EH (cell line): ENCODE data around the gene IGFBPL1.

ENCODE experiments used
- DNase-seq: peaks from one replicate; pipeline ENCODE4 v3.0.0-alpha.2; 2015; ENCODE audit warnings: low read depth

IGFBPL1 gene

GRCh38 chr9:38395653-38396370 lies 28.4 kb downstream of the IGFBPL1 start:
- DNase-seq: no peak

- DNase-seq: no peak
Observed at GRCh38 chr9:38394416-38394815, 29.8 kb downstream of the IGFBPL1 start.

GRCh38 chr9:38393128-38393796 lies 31.0 kb downstream of the IGFBPL1 start:
- DNase-seq: peak; percentile 18

GRCh38 chr9:38392235-38393127 lies 31.8 kb downstream of the IGFBPL1 start, which contains the start of gene ALDH1B1:
ALDH1B1 (plus strand) TSS chr9:38392702; CDS start chr9:38395749, 3,047 bp downstream.
- peak; percentile 88 for DNase-seq

- DNase-seq: no peak
Observed at GRCh38 chr9:38391278-38392118, 32.8 kb downstream of the IGFBPL1 start.

- no peak for DNase-seq
Observed at GRCh38 chr9:38390851-38391250, 33.4 kb downstream of the IGFBPL1 start.

- DNase-seq: no peak
Observed at GRCh38 chr9:38390442-38390841, 33.8 kb downstream of the IGFBPL1 start.

- peak; percentile 29 for DNase-seq
Observed at GRCh38 chr9:38389313-38389712, 34.9 kb downstream of the IGFBPL1 start.

- no peak for DNase-seq
Observed at GRCh38 chr9:38388283-38389223, 35.7 kb downstream of the IGFBPL1 start.

GRCh38 chr9:38387751-38388150 lies 36.5 kb downstream of the IGFBPL1 start:
- DNase-seq: no peak

- DNase-seq: no peak
Observed at GRCh38 chr9:38387066-38387465, 37.2 kb downstream of the IGFBPL1 start.

- no peak for DNase-seq
Observed at GRCh38 chr9:38386319-38386895, 37.8 kb downstream of the IGFBPL1 start.

GRCh38 chr9:38385896-38386295 lies 38.4 kb downstream of the IGFBPL1 start:
- no peak for DNase-seq

- peak; percentile 45 for DNase-seq
Observed at GRCh38 chr9:38384990-38385848, 39.0 kb downstream of the IGFBPL1 start.

GRCh38 chr9:38382141-38382540 lies 42.1 kb downstream of the IGFBPL1 start:
- no peak for DNase-seq

GRCh38 chr9:38380872-38381534 lies 43.3 kb downstream of the IGFBPL1 start:
- no peak for DNase-seq

- DNase-seq: peak; percentile 17
Observed at GRCh38 chr9:38380230-38380871, 43.9 kb downstream of the IGFBPL1 start.
